Measurements from ENCODE around the gene PLXNA4. TPM values are rescaled to one million over a fixed set of nuclear protein-coding genes. Genes with fewer than 3 reads are reported as not detected.

The PLXNA4 gene
- total RNA-seq, 1 experiment from 2014 or later = 0.22 TPM

DNA sequence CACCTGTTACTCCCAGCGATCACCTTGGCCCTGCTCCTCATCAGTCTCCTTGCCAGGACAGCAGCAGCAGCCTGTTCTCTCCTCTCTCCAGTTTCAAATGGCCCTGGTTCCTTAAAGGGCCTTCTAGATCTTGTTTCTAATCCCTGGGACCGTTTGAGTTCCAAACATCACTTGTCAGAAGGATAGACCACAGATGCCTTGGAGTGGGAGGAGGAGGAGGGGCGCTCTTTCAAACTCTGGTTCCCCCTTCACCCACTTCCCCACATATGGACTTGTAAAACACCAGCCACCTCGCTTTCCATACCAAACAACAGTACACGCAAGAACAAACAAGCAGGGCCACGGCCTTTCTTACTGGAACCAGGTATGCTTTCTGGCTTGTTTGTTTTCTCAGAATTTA lies 104.8 kb downstream of the PLXNA4 start:
- DNase-seq (ENCODE audit: low spot score) = no peak

- no peak for DNase-seq (ENCODE audit: low spot score)
These were observed 106.6 kb downstream of the PLXNA4 start for GRCh38 chr7:132469681-132470080.

DNA sequence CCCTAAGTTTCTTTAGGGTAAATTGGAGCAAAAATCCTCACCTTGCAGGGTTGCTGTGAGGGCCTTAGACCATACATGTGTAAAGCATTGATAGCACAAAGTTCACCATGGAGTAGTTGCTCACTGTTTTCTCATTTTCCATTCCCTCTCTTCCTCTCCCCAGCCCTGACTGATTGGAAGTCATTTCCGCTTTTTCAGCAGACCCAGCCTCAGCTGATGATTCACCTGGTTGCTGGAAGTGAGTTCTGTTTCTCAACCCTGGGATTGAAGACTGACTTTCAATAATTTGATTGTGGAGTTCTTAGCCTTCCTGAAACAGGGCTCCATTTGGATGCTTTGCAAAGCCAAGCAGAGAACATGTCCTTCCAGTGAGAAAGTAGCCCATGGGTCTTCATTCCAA lies 107.0 kb downstream of the PLXNA4 start:
- no peak for DNase-seq (ENCODE audit: low spot score)

DNA sequence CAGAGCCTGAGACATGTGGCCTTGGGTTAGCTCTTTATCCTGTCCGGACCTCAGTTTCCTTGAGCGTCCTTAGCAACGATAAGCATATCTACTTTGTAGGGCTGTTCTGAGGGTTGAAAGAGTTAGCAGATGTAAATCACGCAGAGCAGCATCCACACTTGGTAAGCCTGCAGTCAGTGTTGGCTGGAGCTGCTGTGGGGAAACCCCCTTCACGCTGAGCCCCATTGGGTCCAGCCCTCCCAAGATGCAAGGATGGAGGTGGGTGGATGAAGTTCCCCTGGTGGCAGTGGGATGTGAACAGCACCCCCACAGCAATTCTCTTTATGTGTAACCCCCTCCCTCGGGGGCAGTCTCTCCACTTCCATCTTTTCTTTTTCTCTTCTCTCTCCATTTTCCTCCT lies 109.9 kb downstream of the PLXNA4 start:
- no peak for DNase-seq (ENCODE audit: low spot score)

DNA sequence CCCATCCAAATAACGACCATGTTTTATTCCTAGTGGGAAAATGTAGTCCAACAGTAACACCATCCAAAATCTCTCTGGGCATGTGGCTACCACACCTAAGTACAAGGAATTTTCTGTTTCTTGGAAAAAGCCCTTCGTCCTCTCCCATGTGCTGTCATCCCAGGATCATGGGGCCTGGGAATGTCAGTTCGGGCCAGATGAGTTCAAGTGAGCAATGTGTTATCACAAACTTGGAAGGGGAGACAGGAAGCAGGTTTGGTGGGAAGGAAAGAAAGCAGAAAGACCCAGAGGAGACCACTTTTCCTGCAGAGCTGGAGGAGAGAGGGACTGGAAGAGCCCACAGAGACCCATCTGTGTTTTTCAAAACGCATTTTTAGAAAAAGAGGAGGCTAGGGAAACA lies 110.8 kb downstream of the PLXNA4 start:
- no peak for DNase-seq (ENCODE audit: low spot score)

DNA sequence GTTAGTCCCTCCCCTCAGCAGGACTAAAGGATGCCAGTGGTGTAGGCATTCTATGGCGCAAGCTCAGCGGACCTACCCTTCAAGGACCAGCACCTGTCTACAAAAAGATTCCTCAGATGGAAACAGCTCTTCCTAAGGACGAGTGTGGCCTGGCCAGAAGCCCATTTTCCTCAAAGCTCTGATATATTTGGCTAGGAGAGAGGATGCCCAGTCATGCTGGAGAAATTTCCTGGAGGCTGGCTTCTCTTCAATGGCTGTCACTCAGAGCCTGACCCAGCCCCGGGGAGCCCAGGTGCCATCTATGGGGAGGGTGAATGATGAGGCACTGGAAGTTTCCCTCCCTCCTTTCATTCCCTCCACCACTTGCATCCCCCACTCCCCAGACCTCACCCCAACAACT lies 111.5 kb downstream of the PLXNA4 start:
- peak; percentile 80 for DNase-seq (ENCODE audit: low spot score)

DNA sequence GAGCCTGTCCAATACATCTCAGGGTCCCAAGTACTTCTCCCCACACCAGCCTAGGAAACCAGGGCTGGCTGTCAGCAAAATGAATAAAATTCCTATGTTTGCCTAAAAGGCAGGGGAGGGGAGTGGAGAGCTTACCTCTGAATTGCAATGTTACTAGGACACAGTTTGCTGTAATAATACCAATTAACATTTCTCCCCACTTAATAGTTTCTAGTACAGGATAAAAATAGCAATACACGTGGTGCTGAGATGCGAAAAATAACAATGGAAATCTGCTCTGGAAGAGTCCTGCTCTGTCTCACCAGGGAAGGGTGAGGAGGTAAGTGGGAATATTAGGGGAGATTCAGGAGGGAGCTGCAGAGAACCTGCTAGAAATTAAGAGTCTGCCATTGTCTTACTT lies 112.3 kb downstream of the PLXNA4 start:
- DNase-seq (ENCODE audit: low spot score) = no peak

GRCh38 chr7:132462478-132462877 lies 113.8 kb downstream of the PLXNA4 start:
- DNase-seq (ENCODE audit: low spot score) = no peak

GRCh38 chr7:132461032-132461592 lies 115.2 kb downstream of the PLXNA4 start:
- DNase-seq (ENCODE audit: low spot score) = no peak

DNA sequence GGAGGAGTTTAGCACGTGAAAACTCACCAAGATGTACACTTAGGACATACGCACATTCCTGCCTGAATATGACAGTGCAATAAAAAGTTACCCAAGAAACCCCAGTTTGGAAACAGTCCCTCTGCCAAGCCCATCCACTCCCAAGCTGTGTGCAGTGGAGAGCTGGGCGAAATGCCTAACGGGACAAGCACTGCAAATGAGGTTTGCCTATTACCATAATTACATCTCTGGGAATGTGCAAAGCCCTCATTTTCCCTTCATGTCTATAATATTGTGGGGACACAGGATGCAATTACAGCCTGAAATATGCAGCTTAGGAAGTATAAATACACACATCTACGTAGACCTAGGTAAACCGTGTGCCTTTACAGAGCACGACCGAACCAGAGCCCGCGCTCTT lies 117.5 kb downstream of the PLXNA4 start:
- no peak for DNase-seq (ENCODE audit: low spot score)

DNA sequence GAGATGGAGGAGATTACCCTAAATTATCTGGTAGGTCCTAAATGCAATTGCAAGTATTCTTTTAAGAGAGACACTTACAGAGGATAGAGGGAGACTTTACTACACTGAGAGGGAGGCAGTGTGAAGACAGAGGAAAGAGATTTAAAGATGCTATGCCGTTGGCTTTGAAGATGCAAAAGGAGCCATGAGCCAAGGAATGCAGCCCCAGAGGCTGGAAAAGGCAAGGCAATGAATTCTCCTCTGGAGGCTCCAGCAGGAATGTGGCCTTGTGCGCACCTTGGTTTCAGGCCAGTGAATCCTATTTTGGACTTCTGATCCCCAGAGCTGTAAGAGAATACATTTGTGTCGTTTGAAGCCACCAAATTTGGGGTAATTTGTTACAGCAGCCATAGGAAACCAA lies 118.6 kb downstream of the PLXNA4 start:
- DNase-seq (ENCODE audit: low spot score) = no peak

DNA sequence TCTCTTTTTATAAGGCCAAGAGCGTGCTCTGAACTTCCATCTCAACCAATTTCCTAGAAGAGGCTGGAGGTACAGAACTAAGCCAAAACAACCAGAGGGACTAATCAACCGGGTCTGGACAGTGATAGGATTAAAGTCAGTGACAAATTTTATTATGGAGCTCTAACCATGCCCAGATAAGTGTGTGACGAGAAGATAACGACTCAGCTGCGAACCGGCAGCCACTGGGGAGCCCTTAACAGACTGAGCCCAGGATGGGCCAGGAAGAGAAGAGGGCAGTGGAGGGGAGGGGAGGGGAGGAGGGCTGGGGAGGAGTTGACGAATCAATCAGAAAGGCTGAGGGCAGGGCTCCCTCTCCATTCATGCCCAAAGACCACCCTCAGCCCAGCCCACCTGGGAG lies 119.9 kb downstream of the PLXNA4 start:
- DNase-seq (ENCODE audit: low spot score) = no peak

DNA sequence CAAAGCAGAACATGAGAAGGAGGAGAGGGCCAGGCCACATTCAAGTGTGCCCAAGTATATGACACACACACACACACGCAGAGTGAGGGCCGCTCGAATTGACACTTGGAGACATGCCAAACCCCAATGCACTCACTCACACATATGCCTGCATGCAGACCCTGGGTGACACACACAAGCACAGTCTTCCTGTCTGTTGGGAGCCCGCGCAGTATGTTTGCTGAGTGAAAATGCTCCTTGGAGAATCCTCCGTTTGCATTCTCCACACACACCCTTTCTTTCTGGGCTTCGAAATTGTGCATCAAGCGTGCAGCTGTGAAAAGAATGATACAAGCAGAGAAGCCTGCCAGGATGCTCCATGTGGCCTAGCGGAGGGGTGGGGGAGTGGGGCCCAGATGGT lies 120.9 kb downstream of the PLXNA4 start:
- DNase-seq (ENCODE audit: low spot score) = no peak

GRCh38 chr7:132453826-132454225 lies 122.4 kb downstream of the PLXNA4 start:
- DNase-seq (ENCODE audit: low spot score) = no peak

- DNase-seq (ENCODE audit: low spot score) = no peak
These were observed 125.1 kb downstream of the PLXNA4 start for GRCh38 chr7:132451161-132451560.

- no peak for DNase-seq (ENCODE audit: low spot score)
These were observed 125.6 kb downstream of the PLXNA4 start for GRCh38 chr7:132450696-132451095.

DNA sequence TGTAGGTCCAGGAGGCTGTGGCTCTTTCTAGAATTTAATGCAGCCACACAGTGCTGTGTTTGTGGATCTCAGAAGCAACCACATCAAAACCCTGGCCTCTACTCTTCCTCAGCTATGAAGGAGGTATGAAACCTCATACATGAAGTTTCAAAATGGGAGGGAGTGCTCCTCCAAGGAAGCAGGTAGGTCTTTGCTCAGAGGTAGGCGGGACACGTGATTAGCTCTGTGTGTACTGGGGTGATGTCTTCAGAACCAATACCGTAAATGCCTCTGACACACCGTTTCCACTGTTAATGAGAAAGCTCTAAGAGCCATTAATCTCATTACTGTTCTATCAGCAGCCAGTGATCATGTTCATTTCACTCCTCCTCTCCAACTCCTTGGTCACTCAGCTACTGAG lies 126.1 kb downstream of the PLXNA4 start:
- no peak for DNase-seq (ENCODE audit: low spot score)

- DNase-seq (ENCODE audit: low spot score) = no peak
These were observed 129.5 kb downstream of the PLXNA4 start for GRCh38 chr7:132446666-132447278.

GRCh38 chr7:132446260-132446659 lies 130.0 kb downstream of the PLXNA4 start:
- no peak for DNase-seq (ENCODE audit: low spot score)

- DNase-seq (ENCODE audit: low spot score) = no peak
These were observed 132.3 kb downstream of the PLXNA4 start for GRCh38 chr7:132443761-132444520.

DNA sequence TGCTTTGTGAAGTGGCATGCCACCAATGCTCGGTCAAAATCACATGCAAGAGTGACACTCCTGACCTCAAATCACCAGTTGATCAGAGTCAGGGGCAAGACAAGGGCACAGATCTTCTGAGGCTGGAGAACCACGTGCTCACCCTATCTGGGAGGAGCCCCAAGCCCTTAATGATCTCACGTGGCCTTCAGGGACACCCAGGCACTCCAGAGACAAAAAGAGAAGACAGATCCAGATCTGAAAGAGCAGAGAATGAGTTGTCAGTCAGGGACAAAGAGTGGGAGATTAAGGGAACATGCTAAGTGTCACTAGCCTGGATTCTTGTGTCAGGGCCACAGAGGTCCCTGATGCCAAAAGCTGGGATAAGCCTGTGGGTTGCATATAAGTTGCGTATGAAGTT lies 134.3 kb downstream of the PLXNA4 start:
- DNase-seq (ENCODE audit: low spot score) = no peak

DNA sequence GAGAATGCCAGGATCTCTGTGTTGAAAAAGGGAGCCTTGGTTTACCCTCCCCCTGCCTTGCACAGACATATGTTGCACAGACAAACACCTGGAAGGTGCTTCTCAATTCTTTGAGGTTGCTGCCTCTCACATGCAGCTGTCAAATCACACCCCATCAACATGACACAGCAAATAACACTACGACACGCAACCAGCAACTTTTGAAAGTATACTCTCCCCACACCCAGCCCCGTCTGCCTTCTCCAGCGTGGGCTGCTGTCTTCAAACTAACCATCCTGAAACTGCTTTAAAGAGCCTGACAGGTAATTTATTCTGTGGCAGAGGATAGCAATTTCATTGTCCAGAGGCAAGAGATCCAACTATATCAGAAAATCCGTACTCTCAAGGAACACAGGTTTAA lies 136.1 kb downstream of the PLXNA4 start:
- DNase-seq (ENCODE audit: low spot score) = no peak

GRCh38 chr7:132438926-132439325 lies 137.3 kb downstream of the PLXNA4 start:
- no peak for DNase-seq (ENCODE audit: low spot score)

All from A172 (cell line).